Activated T-cell treated with anti-CD3 and anti-CD28 coated beads for 48 hours (primary cell): Measurements from ENCODE around the gene MYOG.

Experiments used
- DNase-seq: peaks from one replicate; pipeline ENCODE4 v3.0.0-alpha.2; 2020; ENCODE audit warnings: low read depth

MYOG gene

DNA sequence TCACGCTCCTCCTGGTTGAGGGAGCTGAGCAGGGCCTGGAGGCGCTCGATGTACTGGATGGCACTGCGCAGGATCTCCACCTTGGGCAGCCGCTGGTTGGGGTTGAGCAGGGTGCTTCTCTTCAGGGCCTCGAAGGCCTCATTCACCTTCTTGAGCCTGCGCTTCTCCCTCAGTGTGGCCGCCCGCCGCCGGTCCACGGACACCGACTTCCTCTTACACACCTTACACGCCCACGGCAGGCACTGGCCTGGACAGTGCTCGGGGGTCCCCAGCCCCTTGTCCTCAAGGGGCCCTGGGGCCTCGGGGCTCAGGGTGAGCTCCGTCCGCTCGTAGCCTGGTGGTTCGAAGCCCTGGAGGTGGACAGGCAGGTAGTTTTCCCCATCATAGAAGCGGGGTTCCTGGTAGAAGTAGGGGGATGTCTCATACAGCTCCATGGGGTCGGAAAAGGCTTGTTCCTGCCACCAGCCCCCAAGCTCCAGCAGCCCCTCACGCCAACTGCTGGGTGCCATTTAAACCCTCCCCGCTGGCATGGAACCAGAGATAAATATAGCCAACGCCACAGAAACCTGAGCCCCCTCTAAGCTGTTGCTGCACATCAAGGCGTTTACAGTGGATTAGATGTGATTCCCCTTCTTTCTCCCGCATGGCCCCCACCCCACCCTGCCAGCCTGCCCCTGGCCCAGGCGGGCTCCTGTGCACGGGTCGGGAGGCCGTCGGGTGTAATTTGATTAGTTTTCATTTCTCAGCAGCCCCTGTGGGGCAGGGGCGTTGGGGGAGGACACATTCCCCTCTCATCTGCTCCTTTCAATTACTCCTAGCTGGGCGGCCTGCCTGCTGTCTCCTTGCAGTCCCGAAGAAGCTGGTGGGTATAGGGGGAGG is at the start of gene MYOG:
TSS of gene MYOG (minus strand) at position 485 of the 879 bp plus-strand sequence. CDS start at position 434, 51 bp downstream.
- DNase-seq, result no peak

DNA sequence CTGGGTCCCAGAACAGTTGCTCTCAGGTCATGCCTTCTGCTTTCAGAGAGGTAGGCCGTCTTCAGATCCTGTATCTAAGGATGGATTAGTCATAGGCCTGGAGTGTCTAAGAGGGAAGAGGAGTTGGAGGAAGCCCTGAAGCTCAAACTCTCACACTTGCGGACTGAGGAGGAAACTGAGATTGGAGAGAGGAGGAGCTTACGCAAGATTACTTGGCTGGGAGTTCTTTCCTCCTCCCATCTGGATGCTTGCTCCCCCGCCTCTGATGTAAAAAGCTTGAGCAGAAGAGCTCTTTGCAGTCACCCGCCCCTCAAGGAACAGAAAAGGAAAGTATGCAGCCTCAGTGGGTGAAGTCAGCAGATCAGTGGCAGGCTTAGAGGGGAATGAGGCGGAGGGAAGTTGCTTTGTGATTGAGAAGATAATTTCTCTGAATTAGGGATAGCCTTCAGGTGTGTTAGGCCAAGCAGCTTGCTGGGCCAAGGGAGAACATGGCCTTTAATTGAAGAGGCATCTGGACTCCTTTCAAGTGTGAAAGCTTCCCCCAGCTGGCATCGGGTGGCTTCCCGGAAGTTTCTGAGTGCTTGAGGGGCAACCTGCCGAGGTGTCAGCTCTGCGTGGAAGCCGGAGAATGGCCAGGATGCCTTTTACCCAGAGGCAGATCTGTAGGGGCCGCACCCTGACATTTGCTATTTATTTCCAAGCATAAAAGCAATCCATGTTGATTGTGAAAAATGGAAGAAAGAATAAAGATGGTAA is 48.3 kb upstream of the MYOG start:
- no peak for DNase-seq

GRCh38 chr1:203131548-203132200 is 45.9 kb upstream of the MYOG start:
- no peak for DNase-seq

DNA sequence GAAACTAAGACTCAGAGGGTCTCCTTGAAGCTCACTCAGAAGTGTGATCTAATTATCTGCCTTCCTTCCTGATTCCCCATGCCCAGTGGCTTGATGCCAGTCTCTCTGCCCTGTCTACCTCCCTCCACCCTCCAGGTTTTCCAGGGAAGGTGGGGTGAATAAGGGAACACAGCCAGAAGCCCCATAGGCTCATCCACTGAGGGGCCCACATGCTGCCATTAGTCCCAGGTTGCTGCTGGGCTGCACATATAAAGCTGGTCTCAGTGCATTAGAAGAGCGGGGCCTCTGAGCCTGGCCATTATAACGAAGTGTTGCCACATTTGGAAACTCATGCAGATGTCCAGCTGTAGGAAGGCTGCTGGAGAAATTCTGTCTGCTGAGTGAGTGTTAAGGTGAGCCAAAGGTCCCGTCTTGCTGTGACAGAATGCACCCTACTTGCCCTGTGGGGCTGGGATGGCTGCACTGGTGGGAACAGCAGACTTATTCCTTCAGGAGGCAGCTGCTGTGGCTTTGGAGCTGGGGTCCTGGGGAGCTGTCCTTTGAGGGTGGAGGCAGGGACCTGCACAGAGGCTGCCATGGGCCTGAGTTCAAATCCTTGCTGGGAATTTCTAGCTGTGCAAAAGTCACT is 44.7 kb upstream of the MYOG start:
- DNase-seq, result no peak

DNA sequence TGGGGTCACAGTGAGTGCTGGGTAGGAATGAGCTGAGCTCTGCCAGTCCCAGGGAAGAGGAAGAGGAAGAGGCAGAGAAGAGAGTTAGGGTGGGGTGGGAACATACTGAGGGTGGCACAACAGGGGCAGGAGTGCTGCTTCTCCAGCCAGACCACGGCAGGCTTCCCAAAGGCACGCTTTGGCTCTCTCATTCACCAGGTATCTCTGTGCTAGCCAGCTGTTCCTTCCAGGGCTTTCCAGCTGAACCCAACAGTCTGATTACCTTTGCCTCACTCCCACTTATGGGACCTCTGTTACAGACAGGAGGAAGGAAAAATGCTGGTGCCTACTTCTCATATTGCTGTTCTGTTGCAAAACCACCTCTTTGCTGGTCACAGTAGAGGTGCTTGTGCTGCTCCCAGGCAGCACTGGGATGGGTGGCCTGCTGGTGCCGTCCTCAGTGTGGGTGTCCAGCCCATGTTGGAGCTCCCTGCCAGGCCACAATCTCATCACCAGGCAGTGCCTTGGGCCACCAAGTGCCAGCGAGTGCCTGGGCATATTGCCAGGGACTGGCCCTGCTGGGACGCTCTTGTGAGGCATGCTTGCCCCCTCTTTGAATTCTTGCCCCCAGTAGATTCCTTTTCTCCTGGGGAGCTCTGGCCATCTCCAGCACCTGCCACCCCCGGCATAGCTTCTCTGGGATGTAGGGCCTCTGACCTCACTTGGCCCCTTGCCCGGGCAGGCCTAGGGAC is 43.9 kb upstream of the MYOG start:
- no peak for DNase-seq

- no peak for DNase-seq
These were observed 43.1 kb upstream of the MYOG start for GRCh38 chr1:203128716-203129500.

DNA sequence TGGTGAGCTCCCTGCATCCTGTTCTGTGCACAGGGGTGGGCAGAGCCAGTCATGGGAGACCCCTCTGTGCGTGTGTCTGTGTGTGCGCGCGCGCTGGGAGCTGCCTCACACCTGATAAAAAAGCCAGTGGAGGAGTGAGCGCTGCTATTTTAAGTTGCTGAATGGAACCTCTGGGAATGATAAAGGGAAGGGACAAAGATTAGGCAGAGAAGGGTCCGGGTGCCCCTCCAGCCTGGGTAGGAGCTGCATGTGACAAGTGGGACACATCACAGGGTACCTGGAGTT is 42.6 kb upstream of the MYOG start:
- DNase-seq, result no peak

DNA sequence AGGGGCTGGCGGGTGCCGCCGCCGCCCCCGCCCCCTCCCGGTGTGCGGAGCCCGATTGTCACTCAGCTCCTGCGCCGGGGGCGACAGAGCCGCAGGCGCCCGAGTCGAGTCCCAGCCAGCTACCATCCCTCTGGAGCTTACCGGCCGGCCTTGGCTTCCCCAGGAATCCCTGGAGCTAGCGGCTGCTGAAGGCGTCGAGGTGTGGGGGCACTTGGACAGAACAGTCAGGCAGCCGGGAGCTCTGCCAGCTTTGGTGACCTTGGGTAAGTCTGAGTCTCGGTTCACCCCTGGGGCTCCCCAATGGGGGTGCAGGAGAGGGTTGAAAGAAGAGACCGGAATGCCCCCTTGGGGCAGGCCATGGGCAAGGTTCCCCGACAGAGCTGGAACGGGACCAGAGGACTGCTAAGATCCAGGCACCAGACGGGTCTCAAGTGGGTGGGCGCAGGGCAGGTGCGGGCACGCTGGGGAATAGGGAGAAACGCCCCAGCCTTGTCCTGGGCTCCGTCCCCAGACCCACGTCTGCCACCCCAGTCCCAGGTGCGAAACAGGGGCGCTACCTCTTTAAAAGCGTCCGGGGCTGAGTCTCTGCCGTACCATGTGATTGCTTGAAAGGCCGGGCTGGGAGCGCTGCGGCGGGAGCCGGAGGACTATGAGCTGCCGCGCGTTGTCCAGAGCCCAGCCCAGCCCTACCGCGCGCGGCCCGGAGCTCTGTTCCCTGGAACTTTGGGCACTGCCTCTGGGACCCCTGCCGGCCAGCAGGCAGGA is 42.0 kb upstream of the MYOG start, which contains the start of gene ADORA1:
TSS of gene ADORA1 (plus strand) at position 61 of the 765 bp plus-strand sequence. CDS start 1,116 bp downstream, outside the sequence.
- no peak for DNase-seq

DNA sequence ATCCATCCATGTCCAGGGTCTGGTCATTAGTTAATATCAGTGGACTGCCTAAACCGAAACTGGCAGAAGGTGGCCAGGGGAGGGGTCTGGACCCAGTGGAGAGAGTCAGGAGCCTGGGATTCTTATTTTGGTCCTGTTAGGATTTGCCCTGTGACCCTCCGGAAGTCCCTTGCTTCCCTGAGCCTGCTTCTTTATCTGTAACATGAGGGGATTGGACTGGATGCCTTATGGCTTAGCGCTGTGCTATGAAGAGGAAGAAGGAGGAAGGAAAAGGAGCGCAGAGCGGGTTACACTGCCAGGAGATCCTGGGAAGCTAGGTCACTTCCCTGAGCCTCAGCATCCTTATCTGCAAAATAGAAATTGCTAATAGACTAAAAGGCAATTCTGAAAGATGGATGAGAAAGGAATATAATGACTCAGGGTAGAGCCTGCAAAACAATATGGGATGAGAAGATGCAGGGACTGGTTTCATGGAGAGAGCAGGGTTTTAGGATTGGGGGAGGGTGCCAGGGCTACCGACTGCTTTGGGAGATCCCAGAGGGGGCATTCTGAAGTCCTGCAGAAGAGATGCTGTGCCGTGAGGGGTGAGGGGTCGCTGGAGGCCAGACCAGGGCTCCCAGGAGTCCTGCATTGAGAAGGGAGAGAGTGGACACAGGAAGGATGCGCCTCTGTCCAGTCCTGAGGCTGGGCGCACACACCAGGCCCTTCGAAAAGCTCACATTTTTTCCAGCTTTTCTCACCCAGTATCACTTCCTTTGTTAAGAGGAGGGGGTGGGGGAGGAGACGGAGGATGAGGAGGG is 41.3 kb upstream of the MYOG start:
- no peak for DNase-seq

GRCh38 chr1:203126151-203126865 is 40.5 kb upstream of the MYOG start:
- no peak for DNase-seq

DNA sequence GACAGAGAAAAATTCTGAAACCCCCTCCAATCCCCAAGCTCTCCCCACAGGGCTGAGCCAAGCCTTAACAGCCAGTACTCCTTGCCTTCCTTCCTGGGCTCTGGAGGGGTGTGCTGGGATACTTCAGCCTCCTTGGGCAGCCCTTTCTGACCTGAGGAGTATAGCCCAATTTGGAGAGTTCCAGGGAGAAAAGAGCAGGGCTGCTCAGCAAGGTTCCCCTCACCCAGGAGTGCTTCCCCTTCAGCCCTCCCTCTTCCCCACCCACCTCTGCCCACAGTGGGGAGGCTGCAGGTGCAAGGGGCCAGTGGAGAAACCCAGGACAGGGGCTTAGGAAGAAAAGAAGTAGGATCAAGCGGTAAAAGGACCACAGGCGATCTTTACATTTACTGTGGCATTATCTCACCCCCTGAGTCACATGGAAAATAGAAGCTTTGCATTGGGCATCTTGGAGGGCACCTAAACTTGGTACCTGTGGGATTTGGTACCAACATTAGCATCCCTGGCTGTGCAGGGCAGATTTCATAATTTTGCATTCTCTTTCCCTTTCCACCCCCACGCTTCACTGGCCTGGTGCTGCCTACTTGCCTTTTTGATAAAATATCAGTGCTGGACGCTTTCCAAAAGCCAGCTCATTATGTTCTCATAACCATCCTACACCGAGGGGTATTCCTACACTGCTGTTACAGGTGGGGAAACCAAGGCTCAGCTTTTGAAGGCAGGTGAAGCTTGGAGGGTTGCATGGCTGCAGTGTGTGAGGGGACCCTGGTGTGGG is 38.9 kb upstream of the MYOG start:
- no peak for DNase-seq

DNA sequence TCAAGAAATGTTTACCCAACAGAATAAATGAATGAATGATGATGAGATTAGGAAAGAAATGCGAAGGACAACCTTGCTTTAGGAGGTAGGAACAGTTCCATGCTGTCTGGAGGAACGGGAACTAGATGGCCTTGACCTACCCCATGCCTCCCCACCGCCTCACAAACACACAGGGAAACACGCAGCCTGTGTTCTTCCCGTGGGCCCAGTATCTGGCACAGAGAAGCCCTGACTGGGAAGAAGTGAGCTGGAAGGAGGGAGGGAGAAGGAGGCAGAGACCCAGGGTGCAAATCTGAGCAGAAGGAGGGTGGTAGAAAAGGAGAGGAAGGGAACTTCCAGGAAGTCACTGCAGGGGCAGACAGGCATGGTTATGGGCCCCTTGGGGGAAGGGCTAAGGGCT is 38.2 kb upstream of the MYOG start:
- DNase-seq, result no peak

- DNase-seq, result no peak
These were observed 36.3 kb upstream of the MYOG start for GRCh38 chr1:203122159-203122558.

DNA sequence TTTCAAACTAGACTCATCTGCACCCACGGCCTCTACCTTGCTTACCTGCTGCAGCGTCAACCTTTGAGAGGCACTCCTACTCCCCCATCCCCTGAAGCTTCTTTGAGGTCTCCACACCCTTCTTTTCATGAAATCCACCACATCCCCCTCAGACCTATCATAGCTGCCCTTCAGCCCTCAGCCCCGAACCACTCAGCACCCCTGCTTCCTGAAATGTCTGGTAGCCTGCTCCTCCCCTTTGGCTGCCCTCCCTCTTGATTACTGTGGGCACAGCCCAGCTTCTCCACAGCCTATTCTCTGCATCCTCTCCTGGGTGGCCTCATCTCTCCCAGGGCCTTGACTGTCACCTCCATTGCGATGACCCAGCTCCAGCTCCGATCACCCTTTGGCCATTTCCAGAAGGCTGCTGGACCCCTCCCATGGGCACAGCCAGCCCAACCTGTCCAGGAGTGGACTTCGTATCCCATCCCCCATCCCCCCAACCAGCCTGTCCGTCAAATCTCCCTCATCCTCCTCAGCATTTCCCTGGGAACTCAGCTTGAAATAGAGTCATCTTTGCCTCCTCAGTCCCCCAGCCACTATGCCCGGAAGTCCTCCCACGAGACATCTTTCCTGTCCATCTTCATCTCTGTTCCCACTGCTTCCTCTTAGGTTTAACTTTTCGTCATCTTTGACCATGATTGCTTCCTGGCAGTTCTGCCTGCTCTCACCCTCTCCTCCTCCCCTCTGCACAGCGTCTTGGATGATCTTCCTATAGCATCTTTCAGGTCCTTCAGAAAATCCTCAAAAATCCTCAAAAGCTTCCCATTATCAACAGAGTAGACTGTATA is 35.6 kb upstream of the MYOG start:
- DNase-seq, result no peak

DNA sequence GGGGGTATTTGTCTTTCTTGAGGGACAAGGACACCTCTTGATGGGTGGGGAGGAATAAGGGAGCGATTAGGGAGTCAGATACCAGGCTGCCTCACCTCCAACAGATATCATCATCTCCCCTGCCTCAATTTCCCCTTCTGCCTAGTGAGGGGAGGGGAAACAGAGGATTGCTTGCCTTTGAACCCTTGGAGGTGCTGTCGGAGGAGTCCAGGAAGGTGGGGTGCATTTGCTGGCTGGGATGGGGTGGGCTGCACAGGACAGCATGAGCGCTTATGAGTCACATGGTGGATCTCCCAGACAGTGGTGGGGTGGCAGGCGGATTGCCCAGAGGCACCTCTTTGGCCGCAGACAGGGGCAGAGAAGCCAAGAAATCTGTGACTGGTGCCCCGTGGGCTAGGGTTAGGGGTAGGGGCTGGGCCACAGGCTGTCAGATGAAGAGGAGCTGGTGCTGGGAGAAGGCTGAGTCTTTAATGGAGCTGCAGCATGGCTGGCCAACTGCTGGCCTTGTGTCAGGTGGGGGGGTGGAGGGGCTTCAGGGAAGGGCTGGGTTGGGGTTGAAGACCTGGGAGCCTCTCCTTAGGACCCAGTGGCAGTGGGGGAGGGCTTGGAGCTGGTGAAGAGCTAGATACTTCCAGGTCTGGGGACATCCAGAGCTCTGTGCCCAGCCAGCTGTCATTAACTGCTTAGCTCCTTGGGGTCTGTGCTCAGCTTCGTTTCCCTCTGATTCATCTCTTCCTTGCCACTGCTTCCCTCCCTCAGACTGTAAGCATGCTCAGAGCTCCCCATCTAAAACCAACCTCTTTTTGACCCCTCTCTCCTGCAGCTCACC is 34.7 kb upstream of the MYOG start:
- no peak for DNase-seq
